Occipital lobe (tissue), 2 donors: ENCODE data around the gene ZNF19. TPM values are rescaled to one million over a fixed set of nuclear protein-coding genes. Genes with fewer than 3 reads are reported as not detected.

Experiments used
- DNase-seq: peaks from one replicate; lab custom pipeline; 2025; lab: John Stamatoyannopoulos, UW
- total RNA-seq: library from RNA; depleted of rRNA; stranded (reverse); fragments of >200 nt; gene quantifications from one replicate; pipeline ENCODE4 v1.2.3, GENCODE V29; 2014

The ZNF19 gene
- total RNA-seq, 1 donor from 2014 or later: 8.7 TPM

- DNase-seq: no peak
These were observed 1.2 kb upstream of the ZNF19 start for GRCh38 chr16:71490361-71490760.

DNA sequence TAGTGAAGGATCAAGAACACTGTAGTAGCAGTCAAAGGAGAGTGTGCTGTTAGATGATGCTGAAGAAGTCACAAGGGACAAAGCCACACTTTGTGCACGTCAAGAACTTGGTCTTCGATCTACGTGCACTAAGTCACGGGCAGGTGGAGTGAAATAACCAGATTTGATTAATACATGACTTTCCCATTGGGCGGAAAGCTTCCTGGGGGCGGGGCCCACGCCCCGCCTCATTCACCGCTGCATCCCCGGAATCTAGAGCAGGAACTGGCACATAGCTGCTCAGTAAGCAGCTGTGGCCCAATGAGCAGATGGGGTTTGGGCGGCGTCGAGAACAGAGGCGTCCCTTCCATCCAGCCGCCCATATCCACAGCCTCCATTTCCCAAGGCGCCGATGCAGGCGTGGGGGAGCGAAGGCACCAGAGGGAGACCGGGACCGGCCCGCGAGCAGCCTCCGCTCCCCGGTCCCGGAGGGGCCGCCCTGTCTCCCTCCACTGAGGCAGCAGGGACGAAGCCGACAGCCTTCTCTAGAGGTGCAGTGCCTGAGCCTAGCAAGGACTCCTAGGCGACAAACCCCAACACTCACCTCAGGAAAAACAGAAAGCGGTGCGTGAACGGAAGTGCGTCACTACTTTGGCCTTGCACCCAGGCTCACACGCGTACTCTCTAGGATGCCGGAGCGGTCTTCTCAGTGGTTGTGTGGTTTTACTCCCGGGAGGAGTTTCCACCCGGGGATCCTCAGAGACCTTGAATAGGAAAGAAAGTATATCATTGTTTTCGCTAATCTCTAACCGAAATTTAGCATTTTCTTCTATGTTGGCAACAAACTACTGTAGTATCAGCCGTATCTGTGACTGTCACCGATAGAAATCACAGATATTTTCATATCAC is 4.9 kb downstream of the ZNF19 start:
- peak; percentile 90 for DNase-seq

GRCh38 chr16:71482569-71482968 is 6.6 kb downstream of the ZNF19 start:
- no peak for DNase-seq

GRCh38 chr16:71480956-71481355 is 8.2 kb downstream of the ZNF19 start:
- DNase-seq: no peak

GRCh38 chr16:71479420-71479819 is 9.7 kb downstream of the ZNF19 start:
- DNase-seq: no peak

GRCh38 chr16:71476457-71477124 is 12.5 kb downstream of the ZNF19 start:
- DNase-seq: no peak

DNA sequence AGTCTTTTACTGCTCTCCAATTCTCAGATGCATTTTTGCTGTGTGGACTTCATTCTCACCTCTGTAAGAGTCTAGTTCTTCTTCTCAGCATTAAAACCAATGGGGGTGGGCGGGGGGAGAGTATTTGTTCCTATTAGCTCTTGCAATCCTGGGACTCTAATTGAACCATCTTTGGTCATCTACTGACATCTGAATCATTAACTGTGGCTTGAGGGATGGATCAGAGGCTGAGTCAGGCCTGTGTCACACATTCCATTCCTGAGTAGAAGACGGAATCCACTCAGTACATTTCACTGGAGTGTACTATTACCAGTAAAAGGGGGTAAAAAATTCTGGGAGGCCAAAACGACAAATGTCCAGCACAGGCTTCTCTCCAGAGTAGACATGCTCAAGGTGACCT is 14.3 kb downstream of the ZNF19 start:
- DNase-seq: no peak

DNA sequence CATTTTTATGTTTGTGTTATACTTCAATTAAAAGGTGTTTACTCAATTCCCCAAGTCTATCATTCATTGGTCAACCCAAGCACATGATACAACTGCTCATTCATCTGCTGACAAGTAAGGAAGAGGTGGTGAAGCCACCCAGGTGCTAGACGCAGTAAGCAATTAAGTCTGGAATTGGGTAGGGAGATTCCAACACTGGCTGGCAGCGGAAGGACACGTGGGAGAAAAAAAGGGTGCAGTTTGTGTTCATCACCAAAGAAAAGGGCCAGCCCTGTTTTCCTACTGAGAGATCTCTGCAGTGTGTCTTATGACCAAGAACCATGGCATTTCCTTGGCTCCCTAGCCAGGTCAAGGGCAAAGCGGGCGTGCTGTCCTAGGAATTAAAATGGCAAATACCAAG is 15.2 kb downstream of the ZNF19 start:
- no peak for DNase-seq

DNA sequence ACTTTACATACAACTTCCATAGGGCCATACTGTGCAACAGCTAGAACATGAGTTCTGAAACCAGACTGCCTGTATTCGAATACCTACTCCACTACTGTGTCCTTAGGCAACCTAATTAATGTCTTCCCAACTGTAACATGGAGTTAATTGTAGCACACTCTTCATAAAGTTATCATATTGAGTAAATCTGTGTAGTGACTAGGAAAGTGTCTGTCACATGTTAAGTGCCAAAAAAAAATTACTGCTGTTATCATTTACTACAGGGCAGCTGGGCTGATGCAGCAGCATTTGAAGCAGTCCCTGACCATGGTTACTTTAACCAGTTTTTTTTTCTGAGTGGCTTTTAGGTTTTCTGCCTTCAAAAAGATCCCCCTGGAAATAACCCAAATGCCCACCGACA is 16.2 kb downstream of the ZNF19 start:
- DNase-seq: no peak

GRCh38 chr16:71472051-71472450 is 17.1 kb downstream of the ZNF19 start:
- no peak for DNase-seq

DNA sequence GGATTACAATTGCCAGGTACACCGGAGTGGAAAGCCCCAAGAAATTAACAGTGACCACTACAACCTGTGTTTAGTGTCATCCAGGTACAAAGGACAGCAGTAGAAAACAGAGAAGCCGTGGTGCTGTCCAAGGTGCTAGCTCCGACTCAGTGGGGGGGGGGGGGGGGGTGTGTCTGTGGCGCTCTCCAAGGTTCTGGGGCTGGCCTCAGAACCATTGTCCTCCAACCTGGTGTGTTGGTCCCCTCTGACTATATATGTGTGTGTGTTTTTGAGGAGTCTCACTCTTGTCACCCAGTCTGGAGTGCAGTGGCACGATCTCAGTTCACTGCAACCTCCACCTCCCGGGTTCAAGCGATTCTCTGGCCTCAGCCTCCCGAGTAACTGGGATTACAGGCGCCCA is 21.3 kb downstream of the ZNF19 start:
- no peak for DNase-seq

DNA sequence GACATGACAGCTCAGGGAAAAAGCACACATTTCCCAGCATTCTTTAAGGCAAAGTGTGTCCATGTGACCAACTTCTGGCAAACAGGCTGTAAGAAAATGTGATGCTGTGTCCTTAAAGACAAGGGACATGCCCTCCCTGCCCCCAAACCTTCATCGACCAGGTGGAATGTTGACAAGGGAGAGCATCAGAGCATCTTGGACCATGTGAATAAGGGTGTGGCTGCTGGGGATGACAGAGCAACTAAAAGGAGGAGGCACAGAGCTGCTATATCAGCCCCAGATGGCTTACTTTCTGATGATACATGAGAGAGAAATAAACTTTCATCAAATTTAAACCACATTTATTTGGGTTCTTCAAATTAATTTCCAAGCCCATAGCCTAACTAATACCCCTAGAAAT is 24.9 kb downstream of the ZNF19 start:
- DNase-seq: no peak

DNA sequence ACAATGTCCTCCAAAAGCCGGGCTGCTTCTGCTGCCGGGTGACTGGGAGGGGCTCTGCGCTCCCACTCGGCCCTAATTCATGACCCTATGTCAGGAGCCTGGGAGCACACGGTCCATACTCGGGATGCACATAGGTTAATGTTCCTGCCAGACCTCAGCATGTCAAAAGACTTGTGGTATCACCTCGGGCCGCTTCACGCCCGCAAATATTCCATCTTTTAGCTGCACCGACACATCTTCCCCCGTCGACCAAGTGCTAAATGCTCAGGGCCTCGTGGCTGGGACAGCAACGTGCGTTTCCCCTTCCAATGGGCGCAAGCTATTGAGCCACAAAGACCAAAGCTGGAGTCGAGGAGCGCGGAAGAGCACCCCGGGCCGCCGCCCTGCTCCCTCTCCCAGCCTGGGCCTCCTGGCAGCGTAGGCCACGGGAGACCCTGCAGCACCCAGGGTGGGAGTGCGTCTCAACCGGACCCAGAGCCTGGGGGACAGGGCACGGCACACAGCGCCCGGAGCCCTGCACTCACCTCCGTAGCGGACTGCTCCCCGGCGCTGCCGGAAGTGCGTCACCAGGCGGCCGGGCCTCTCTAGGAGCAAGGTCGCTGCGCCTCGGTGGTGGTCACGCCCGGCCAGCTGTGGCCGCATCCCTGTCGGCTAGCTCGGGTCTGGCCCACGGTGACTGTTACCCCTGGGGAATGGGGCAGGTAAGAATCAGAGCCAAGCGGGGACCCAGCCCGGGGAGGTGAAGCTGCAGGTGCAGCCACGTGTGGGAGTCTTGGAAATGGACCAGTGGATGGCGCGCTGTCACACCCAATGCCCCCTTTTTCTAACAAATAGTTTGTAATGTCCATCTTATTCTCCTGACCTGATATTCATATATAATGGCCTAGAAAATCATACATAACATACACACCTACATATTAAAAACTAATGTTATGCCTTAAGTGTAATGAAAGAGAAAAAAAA is 27.2 kb downstream of the ZNF19 start, which contains the start of gene ZNF23:
ZNF23 (minus strand) TSS at position 562 of the 963 bp plus-strand sequence. CDS start 5,451 bp downstream, outside the sequence.
- peak; percentile 87 for DNase-seq

GRCh38 chr16:71460941-71461340 is 28.2 kb downstream of the ZNF19 start:
- no peak for DNase-seq

DNA sequence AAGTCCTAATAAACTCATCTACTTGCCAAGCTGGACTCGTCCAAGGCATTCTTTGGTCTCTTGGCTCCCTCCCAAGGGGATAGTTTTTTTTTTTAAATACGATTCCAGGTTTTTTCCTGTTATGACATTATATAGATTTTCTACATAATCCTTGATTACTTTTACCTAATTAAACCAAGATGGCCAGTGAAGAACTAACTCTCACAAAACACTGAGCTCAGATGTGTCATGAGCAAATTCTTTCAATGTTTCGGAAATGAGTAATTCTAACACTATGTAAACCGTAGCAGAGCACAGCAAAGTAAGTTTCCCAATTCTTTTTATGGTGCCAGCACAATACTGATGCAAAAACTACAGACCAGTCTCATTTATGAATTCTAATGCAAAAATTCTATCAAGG is 28.9 kb downstream of the ZNF19 start:
- no peak for DNase-seq

- DNase-seq: no peak
These were observed 29.6 kb downstream of the ZNF19 start for GRCh38 chr16:71459510-71459909.

- no peak for DNase-seq
These were observed 32.3 kb downstream of the ZNF19 start for GRCh38 chr16:71456801-71457200.

GRCh38 chr16:71453036-71453435 is 36.1 kb downstream of the ZNF19 start:
- DNase-seq: no peak

- DNase-seq: no peak
These were observed 40.1 kb downstream of the ZNF19 start for GRCh38 chr16:71449020-71449419.

DNA sequence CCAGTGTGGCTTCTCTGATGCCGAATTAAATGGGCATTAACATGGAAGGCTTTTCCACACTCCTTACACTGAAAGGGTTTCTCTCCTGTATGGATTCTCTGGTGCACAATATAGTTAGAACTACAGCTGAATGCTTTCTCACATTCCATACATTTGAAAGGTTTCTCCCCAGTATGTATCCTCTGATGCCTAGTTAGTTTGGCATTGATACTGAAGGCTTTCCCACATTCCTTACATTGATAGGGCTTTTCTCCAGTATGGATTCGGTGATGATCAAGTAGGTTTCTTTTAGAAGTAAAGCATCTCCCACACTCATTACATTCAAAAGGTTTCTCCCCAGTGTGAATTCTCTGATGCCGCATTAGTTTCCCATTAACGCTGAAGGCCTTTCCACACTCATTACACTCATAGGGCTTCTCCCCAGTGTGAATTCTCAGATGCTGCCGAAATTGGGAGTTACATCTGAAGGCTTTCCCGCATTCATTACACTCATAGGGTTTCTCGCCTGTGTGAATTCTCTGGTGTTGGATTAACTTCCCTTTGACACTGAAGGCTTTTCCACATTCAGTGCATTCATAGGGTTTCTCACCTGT is 40.8 kb downstream of the ZNF19 start:
- no peak for DNase-seq

DNA sequence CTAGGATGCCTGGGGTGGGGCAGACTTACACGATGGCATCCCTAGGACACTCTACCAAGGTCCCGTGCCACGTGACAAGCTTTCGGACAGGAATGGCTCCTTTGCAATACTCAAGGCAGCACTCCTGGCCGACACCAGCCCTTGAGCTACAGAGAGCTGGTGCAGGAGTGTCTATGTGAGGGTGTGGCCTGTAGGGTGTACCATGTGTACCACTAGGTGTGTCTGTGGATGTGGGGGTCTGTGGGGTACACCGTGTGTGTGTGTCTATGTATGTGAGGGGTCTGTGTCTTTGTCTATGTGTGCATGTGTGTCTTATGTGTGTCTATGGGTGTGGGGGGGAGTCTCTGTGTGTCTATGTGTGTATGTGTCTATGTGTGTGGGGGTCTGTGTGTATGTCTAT is 45.4 kb downstream of the ZNF19 start:
- no peak for DNase-seq
